ENCODE measurements around the gene COL13A1. TPM values are rescaled to one million over a fixed set of nuclear protein-coding genes. Genes with fewer than 3 reads are reported as not detected.

The COL13A1 gene
- total RNA-seq, 1 donor from 2014 or later = 9.5 TPM

DNA sequence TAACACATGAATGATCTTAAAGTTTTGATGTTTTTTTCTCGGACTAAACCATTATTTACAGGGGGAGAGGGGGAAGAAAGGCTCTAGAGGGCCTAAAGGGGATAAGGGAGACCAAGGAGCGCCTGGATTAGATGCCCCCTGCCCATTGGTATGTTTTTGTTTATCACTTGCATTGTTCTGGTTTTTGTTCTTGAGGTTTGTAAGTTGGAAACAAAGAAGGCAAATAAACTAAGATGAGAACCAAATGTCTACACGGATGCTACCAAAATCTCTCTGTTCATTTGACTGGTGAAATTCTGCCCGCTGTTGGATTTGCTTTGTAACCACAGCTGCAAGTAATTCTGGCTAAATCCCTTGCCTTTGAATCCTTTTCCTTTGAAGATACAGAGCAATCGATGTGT, 151.1 kb downstream of the COL13A1 start:
- TF ChIP-seq, protein P1, sequence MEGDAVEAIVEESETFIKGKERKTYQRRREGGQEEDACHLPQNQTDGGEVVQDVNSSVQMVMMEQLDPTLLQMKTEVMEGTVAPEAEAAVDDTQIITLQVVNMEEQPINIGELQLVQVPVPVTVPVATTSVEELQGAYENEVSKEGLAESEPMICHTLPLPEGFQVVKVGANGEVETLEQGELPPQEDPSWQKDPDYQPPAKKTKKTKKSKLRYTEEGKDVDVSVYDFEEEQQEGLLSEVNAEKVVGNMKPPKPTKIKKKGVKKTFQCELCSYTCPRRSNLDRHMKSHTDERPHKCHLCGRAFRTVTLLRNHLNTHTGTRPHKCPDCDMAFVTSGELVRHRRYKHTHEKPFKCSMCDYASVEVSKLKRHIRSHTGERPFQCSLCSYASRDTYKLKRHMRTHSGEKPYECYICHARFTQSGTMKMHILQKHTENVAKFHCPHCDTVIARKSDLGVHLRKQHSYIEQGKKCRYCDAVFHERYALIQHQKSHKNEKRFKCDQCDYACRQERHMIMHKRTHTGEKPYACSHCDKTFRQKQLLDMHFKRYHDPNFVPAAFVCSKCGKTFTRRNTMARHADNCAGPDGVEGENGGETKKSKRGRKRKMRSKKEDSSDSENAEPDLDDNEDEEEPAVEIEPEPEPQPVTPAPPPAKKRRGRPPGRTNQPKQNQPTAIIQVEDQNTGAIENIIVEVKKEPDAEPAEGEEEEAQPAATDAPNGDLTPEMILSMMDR (conservative IDR thresholded peaks at IDR 0.05) = no peak
- Mint-ChIP-seq H3K27me3 (ENCODE audit: low read depth) (no peaks in the 10 kb centered on the region), H3K27ac (ENCODE audit: unreplicated experiment) (no peak overlapping the region), H3K4me1 (peaks cover 9% of the 10 kb centered on the region), H3K9me3 (peaks cover 2% of the 10 kb centered on the region), H3K36me3 (ENCODE audit: low read depth) (peaks cover 2% of the 10 kb centered on the region), H3K4me3 (no peak overlapping the region)
- no peak for DNase-seq (ENCODE audit: low read depth, low spot score)

DNA sequence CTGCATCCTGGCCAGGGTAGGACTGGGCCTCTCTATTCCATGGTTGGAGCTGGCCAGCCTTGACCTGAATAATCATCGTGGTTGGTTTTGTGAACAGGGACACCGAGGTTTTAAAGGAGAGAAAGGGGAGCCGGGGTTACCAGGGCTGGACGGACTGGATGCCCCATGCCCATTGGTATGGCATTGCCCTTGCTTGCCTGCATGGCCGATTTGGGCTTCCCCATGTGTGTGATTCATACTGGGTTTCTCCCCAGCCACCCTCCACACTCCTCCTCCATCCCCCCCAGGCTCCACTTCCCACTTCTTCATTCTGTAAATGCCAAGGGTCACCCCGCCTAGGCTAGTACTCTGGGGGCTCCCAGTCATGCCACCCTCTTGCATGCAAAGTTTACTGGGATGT, 152.1 kb downstream of the COL13A1 start:
- DNase-seq (ENCODE audit: low read depth, low spot score) = no peak
- TF ChIP-seq, protein P1 (conservative IDR thresholded peaks at IDR 0.05) = no peak
- peaks cover 3% of the 10 kb centered on the region for H3K9me3 Mint-ChIP-seq
- H3K27me3 Mint-ChIP-seq (ENCODE audit: low read depth) = no peaks in the 10 kb centered on the region
- peaks cover 3% of the 10 kb centered on the region for H3K36me3 Mint-ChIP-seq (ENCODE audit: low read depth)
- H3K4me1 Mint-ChIP-seq = peaks cover 9% of the 10 kb centered on the region
- H3K27ac Mint-ChIP-seq (ENCODE audit: unreplicated experiment) = no peak overlapping the region
- no peak overlapping the region for H3K4me3 Mint-ChIP-seq

DNA sequence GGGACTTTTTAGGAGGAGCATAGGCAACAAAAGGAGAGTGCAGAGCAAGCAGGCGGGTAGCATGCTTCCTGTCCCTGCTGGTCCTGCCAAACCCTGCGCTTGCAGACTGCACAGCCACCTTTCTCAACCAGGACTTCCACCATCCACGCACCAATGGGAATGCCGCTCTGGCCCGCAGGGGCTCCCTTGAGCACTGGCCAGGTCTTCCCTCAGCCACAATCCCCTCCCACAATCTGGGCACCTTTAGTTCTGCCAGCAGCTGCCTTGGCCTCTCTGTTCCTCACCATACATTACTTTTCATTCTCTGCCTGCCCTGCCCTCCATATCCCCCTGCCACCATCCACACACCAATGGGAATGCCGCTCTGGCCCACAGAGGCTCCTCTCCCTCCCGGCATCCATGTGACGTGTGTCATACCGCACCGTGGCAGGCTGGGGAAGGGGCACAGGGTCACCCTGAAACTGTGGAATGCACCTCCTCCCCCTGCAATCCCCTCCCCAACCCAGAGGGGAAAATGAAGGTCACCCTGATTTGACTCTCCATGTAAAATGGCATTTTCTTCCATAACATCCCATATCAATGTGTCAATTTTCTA, 153.6 kb downstream of the COL13A1 start:
- Mint-ChIP-seq H3K9me3 (peaks cover 3% of the 10 kb centered on the region), H3K4me1 (peaks cover 9% of the 10 kb centered on the region), H3K4me3 (no peak overlapping the region), H3K27me3 (ENCODE audit: low read depth) (no peaks in the 10 kb centered on the region), H3K36me3 (ENCODE audit: low read depth) (peaks cover 3% of the 10 kb centered on the region), H3K27ac (ENCODE audit: unreplicated experiment) (no peak overlapping the region)
- TF ChIP-seq, protein P1 (conservative IDR thresholded peaks at IDR 0.05) = no peak
- no peak for DNase-seq (ENCODE audit: low read depth, low spot score)

DNA sequence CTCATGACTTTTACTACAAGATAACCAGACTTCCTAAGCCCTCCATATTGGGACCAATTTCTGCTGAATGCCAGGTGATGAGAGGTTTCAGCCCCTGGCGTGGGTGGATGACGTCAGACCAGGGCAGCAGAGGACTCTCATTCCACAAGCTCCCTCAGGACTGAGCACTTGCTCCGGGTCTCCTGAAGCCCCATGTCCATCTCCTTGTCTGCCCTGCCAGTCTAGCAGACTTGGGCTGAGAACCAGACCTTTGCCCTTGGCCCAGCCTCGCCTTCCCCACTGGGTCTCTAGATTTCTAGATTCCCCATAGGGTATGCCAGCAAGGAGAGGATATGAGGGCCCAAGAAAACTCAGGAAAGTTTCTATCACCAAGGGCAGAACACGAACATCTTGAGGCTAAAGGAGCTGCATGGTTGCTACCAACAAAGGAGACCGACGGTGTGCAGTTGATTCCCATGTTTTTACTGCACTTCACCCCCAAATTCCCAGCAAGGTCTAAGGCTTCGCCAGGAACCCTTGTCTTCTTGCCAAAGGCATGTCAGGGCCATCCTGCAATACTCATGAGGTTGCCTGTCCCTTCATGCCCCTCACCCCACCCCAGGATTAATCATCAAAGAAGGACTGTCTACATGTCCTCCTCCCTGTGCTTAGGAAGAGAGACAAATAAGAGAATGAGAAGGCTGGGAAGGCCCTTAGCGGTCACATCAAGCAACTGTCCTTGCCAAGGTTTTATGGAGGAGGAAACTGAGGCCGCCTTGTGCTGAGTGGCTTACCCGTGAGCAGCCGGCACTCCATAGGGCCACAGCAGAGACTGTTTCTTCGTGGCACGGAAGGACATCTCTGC, 154.4 kb downstream of the COL13A1 start:
- DNase-seq (ENCODE audit: low read depth, low spot score) = no peak
- no peak overlapping the region for H3K27ac Mint-ChIP-seq (ENCODE audit: unreplicated experiment)
- no peaks in the 10 kb centered on the region for H3K27me3 Mint-ChIP-seq (ENCODE audit: low read depth)
- peaks cover 3% of the 10 kb centered on the region for H3K9me3 Mint-ChIP-seq
- no peak overlapping the region for H3K4me3 Mint-ChIP-seq
- TF ChIP-seq, protein P1 (conservative IDR thresholded peaks at IDR 0.05) = no peak
- H3K36me3 Mint-ChIP-seq (ENCODE audit: low read depth) = peaks cover 3% of the 10 kb centered on the region
- H3K4me1 Mint-ChIP-seq = peaks cover 9% of the 10 kb centered on the region

DNA sequence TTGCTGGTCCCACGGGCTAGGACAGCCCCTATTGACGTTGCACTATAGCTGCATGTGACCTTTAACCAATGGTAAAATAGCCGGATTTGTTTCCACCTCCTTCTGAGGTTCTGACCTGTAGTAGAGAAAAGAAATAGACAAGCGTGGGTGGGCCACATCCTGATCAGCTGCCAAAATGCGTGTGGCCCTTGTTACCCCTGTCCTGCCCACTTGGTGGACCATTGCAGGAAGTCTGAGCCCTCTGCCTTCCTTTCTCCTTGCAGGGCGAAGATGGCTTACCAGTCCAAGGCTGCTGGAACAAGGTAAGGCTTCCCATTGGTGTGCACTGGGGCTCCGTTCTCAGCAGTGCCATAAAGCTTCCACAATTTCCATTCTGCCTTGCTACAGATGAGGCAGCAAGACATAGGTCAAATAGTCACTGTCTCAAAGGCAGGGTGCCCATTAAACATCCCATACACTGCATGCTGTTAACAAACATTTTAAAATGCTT, 155.1 kb downstream of the COL13A1 start:
- Mint-ChIP-seq H3K27ac (ENCODE audit: unreplicated experiment) (no peak overlapping the region), H3K9me3 (peaks cover 3% of the 10 kb centered on the region), H3K4me1 (peaks cover 9% of the 10 kb centered on the region), H3K36me3 (ENCODE audit: low read depth) (peaks cover 3% of the 10 kb centered on the region), H3K27me3 (ENCODE audit: low read depth) (no peaks in the 10 kb centered on the region), H3K4me3 (no peak overlapping the region)
- no peak for DNase-seq (ENCODE audit: low read depth, low spot score)
- TF ChIP-seq, protein P1 (conservative IDR thresholded peaks at IDR 0.05) = no peak

Measured in neural crest cell (in vitro differentiated cells).